ENCODE measurements around the gene SHROOM3.
"Not testable (repeated sequence)": the region's sequence is repeated elsewhere in the genome, so short reads cannot be mapped to it uniquely, and the experiment has no call there.

The SHROOM3 gene

GRCh38 chr4:76594173-76594572, 159.1 kb downstream of the SHROOM3 start:
- no peak for DNase-seq (ENCODE audit: low spot score)

- no peak for DNase-seq (ENCODE audit: low spot score)
These were observed 160.4 kb downstream of the SHROOM3 start for GRCh38 chr4:76595435-76595834.

GRCh38 chr4:76596713-76597112, 161.7 kb downstream of the SHROOM3 start:
- DNase-seq (ENCODE audit: low spot score), result no peak

- DNase-seq (ENCODE audit: low spot score), result no peak
These were observed 162.5 kb downstream of the SHROOM3 start for GRCh38 chr4:76597423-76597979.

- no peak for DNase-seq (ENCODE audit: low spot score)
These were observed 165.4 kb downstream of the SHROOM3 start for GRCh38 chr4:76600447-76600846.

- DNase-seq (ENCODE audit: low spot score), result no peak
These were observed 166.8 kb downstream of the SHROOM3 start for GRCh38 chr4:76601791-76602190.

- no peak for DNase-seq (ENCODE audit: low spot score)
These were observed 170.1 kb downstream of the SHROOM3 start for GRCh38 chr4:76605099-76605563.

- DNase-seq (ENCODE audit: low spot score), result no peak
These were observed 171.7 kb downstream of the SHROOM3 start for GRCh38 chr4:76606645-76607265.

GRCh38 chr4:76607266-76607799, 172.3 kb downstream of the SHROOM3 start:
- DNase-seq (ENCODE audit: low spot score), result no peak

- no peak for DNase-seq (ENCODE audit: low spot score)
These were observed 172.8 kb downstream of the SHROOM3 start for GRCh38 chr4:76607846-76608245.

GRCh38 chr4:76608549-76608948, 173.5 kb downstream of the SHROOM3 start:
- DNase-seq (ENCODE audit: low spot score), result not testable (repeated sequence)

- DNase-seq (ENCODE audit: low spot score), result no peak
These were observed 175.9 kb downstream of the SHROOM3 start for GRCh38 chr4:76610751-76611547.

- DNase-seq (ENCODE audit: low spot score), result no peak
These were observed 176.7 kb downstream of the SHROOM3 start for GRCh38 chr4:76611616-76612207.

GRCh38 chr4:76614589-76614988, 179.6 kb downstream of the SHROOM3 start:
- DNase-seq (ENCODE audit: low spot score), result no peak

GRCh38 chr4:76615999-76616398, 181.0 kb downstream of the SHROOM3 start:
- DNase-seq (ENCODE audit: low spot score), result no peak

- no peak for DNase-seq (ENCODE audit: low spot score)
These were observed 181.5 kb downstream of the SHROOM3 start for GRCh38 chr4:76616526-76616925.

- no peak for DNase-seq (ENCODE audit: low spot score)
These were observed 185.9 kb downstream of the SHROOM3 start for GRCh38 chr4:76620723-76621468.

GRCh38 chr4:76622126-76622525, 187.1 kb downstream of the SHROOM3 start:
- DNase-seq (ENCODE audit: low spot score), result no peak

GRCh38 chr4:76622717-76623116, 187.7 kb downstream of the SHROOM3 start:
- no peak for DNase-seq (ENCODE audit: low spot score)

GRCh38 chr4:76623217-76624045, 188.4 kb downstream of the SHROOM3 start:
- no peak for DNase-seq (ENCODE audit: low spot score)

GRCh38 chr4:76624241-76624681, 189.2 kb downstream of the SHROOM3 start:
- no peak for DNase-seq (ENCODE audit: low spot score)

Measured in CD4-positive, alpha-beta T cell treated with Interleukin-2 at 100 ng/mL for 4 hours (primary cell).